ENCODE measurements around the gene MAGEB3.

DNA sequence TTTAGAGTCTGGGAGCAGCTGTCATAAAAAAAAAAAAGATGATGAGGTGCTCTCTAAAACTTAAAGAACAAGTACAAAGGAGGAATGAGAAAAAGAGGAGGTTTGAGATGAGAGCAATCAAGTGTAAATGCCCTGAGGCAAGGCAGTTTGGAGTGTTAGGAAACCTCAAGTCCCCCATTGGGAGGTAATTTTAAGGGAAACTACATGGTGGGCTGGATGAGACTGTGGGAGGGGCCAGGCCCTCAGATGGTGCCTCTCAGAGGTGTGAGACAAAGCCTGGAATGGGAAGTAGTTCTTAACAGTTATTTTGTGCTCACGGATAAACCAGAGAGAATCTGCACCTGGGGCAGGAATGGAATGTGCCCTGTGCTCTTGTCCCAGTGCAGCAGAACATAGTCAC, 1.9 kb upstream of the MAGEB3 start:
- no peak for TF ChIP-seq EZH2phosphoT487 (IDR thresholded peaks at IDR 0.05; ENCODE audit: low read length)
- TF ChIP-seq, protein P1, sequence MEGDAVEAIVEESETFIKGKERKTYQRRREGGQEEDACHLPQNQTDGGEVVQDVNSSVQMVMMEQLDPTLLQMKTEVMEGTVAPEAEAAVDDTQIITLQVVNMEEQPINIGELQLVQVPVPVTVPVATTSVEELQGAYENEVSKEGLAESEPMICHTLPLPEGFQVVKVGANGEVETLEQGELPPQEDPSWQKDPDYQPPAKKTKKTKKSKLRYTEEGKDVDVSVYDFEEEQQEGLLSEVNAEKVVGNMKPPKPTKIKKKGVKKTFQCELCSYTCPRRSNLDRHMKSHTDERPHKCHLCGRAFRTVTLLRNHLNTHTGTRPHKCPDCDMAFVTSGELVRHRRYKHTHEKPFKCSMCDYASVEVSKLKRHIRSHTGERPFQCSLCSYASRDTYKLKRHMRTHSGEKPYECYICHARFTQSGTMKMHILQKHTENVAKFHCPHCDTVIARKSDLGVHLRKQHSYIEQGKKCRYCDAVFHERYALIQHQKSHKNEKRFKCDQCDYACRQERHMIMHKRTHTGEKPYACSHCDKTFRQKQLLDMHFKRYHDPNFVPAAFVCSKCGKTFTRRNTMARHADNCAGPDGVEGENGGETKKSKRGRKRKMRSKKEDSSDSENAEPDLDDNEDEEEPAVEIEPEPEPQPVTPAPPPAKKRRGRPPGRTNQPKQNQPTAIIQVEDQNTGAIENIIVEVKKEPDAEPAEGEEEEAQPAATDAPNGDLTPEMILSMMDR (IDR thresholded peaks at IDR 0.05; ENCODE audit: low read length): no peak

All from MM.1S (cell line).